ENCODE data around the gene OR8B4. TPM values are rescaled to one million over a fixed set of nuclear protein-coding genes. Genes with fewer than 3 reads are reported as not detected.

The OR8B4 gene
- total RNA-seq, 2 experiments from 2014 or later = not detected

DNA sequence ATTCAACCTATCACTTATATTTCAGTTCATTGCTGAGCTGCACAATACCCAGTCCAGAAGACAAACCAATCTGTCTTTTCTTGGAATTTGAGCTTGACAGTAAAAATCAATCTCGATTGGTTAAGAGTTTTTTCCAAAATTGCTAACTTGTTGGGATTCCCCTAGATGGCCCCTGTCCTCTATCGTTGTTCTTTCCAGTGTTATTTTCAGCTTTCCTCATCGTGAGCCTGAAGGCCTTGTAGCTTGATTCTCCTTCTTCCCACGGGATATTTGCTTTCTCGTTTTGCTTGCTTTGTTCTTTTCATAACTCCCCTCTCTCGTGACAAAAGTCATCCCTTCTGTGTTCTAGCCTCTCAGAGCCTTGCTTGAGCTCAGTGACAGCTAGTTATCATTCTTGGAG, 17.8 kb upstream of the OR8B4 start:
- intact Hi-C loops (cut with micrococcal nuclease; ENCODE audit: unreplicated experiment) = no loop called here
- H3K36me3 ChIP-seq (ENCODE audit: insufficient read depth, low read length) = no peaks in the 10 kb centered on the region
- no peak overlapping the region for H3K4me3 ChIP-seq (ENCODE audit: low read depth, low read length, poor library complexity, severe bottlenecking)
- ChIA-PET CTCF (ENCODE audit: unreplicated experiment) (no interaction called here), POLR2A (no interaction called here)
- DNase-seq (ENCODE audit: low spot score) = no peak
- H3K9me3 ChIP-seq (ENCODE audit: low read length) = no peaks in the 10 kb centered on the region
- no peaks in the 10 kb centered on the region for H3K4me1 ChIP-seq (ENCODE audit: insufficient read depth, low read length, poor library complexity, severe bottlenecking)
- H3K79me2 ChIP-seq (ENCODE audit: insufficient read depth, low read depth, low read length) = no peaks in the 10 kb centered on the region
- BruUV-seq (replicated peaks) = no TSS peak
- TF ChIP-seq, protein P1, sequence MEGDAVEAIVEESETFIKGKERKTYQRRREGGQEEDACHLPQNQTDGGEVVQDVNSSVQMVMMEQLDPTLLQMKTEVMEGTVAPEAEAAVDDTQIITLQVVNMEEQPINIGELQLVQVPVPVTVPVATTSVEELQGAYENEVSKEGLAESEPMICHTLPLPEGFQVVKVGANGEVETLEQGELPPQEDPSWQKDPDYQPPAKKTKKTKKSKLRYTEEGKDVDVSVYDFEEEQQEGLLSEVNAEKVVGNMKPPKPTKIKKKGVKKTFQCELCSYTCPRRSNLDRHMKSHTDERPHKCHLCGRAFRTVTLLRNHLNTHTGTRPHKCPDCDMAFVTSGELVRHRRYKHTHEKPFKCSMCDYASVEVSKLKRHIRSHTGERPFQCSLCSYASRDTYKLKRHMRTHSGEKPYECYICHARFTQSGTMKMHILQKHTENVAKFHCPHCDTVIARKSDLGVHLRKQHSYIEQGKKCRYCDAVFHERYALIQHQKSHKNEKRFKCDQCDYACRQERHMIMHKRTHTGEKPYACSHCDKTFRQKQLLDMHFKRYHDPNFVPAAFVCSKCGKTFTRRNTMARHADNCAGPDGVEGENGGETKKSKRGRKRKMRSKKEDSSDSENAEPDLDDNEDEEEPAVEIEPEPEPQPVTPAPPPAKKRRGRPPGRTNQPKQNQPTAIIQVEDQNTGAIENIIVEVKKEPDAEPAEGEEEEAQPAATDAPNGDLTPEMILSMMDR (conservative IDR thresholded peaks at IDR 0.05; ENCODE audit: low read length) = no peak
- no peak for TF ChIP-seq EZH2phosphoT487 (IDR thresholded peaks at IDR 0.05; ENCODE audit: borderline replicate concordance, low read depth, low read length)
- H2AFZ ChIP-seq (ENCODE audit: low read length) = no peak overlapping the region
- no peak overlapping the region for H3K4me2 ChIP-seq (ENCODE audit: low read length)
- no peaks in the 10 kb centered on the region for H3K9me2 ChIP-seq (ENCODE audit: insufficient read depth, low read length)
- H4K20me1 ChIP-seq (ENCODE audit: insufficient read depth, low read length) = no peaks in the 10 kb centered on the region
- H3K27ac ChIP-seq (ENCODE audit: low read depth, low read length, poor library complexity, severe bottlenecking) = no peak overlapping the region

DNA sequence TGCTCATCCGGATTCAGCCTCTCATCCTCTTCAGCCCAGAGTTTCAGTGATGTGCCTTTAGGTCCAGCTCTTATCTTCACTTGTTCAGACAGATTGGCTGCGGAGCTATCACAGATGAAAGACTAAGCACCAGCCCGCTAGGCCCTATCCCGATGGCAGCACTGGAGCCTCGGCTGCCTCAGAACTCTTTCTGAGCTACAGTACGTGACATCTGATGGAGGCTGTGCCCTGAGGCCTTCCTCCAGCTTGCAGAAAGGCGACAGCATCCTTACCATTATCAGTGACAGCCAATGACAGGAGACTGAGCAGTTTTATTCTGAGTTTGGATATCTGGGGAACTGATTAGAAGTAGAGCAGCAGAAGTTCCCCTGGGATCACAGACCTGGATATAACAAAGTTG, 16.8 kb upstream of the OR8B4 start:
- no peak for TF ChIP-seq EZH2phosphoT487 (IDR thresholded peaks at IDR 0.05; ENCODE audit: borderline replicate concordance, low read depth, low read length)
- TF ChIP-seq, protein P1 (conservative IDR thresholded peaks at IDR 0.05; ENCODE audit: low read length) = no peak
- Histone ChIP-seq H3K9me3 (ENCODE audit: low read length) (no peaks in the 10 kb centered on the region), H3K27ac (ENCODE audit: low read depth, low read length, poor library complexity, severe bottlenecking) (no peak overlapping the region), H3K36me3 (ENCODE audit: insufficient read depth, low read length) (no peaks in the 10 kb centered on the region), H3K9me2 (ENCODE audit: insufficient read depth, low read length) (no peaks in the 10 kb centered on the region), H2AFZ (ENCODE audit: low read length) (no peak overlapping the region), H3K4me1 (ENCODE audit: insufficient read depth, low read length, poor library complexity, severe bottlenecking) (no peaks in the 10 kb centered on the region), H3K4me3 (ENCODE audit: low read depth, low read length, poor library complexity, severe bottlenecking) (no peak overlapping the region), H3K79me2 (ENCODE audit: insufficient read depth, low read depth, low read length) (no peaks in the 10 kb centered on the region), H3K4me2 (ENCODE audit: low read length) (no peak overlapping the region), H4K20me1 (ENCODE audit: insufficient read depth, low read length) (no peaks in the 10 kb centered on the region)
- no TSS peak for BruUV-seq (replicated peaks)
- intact Hi-C loops (cut with micrococcal nuclease; ENCODE audit: unreplicated experiment) = no loop called here
- ChIA-PET POLR2A (interaction anchor here (0.6 to 1.6 kb wide), 3 partner anchors 9 to 32 kb away, joined by 3 to 4 read pairs (median 3); no protein-coding TSS in a partner anchor), CTCF (ENCODE audit: unreplicated experiment) (no interaction called here)
- no peak for DNase-seq (ENCODE audit: low spot score)

DNA sequence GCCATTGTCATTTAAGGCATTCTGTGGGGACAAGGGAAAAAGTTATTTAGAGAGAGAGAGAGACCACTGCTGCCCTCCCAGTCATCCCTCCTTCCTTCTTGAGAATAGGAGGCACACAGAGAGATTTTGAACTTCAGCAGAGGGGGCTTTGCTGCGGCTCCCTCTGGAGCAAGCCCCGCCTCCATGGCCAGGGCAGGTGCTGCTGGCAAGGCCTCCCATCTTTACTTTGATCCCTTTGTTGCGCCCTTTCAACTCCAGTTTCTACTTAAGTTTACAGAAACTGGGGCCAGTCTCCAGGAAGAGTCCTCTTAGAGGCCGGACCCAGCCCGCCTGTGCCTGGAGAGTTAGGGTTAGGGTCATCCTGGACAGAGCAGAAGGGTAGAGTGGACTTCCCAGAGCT, 16.4 kb upstream of the OR8B4 start:
- no peaks in the 10 kb centered on the region for H3K9me3 ChIP-seq (ENCODE audit: low read length)
- no peak overlapping the region for H3K27ac ChIP-seq (ENCODE audit: low read depth, low read length, poor library complexity, severe bottlenecking)
- no peak overlapping the region for H3K4me3 ChIP-seq (ENCODE audit: low read depth, low read length, poor library complexity, severe bottlenecking)
- intact Hi-C loops (cut with micrococcal nuclease; ENCODE audit: unreplicated experiment) = no loop called here
- DNase-seq (ENCODE audit: low spot score) = no peak
- no peaks in the 10 kb centered on the region for H4K20me1 ChIP-seq (ENCODE audit: insufficient read depth, low read length)
- no peak overlapping the region for H3K4me2 ChIP-seq (ENCODE audit: low read length)
- ChIA-PET POLR2A (interaction anchor here (0.8 to 1.6 kb wide), 2 partner anchors 9 to 31 kb away, joined by 3 to 4 read pairs; no protein-coding TSS in a partner anchor), CTCF (ENCODE audit: unreplicated experiment) (no interaction called here)
- no peaks in the 10 kb centered on the region for H3K9me2 ChIP-seq (ENCODE audit: insufficient read depth, low read length)
- no peak for TF ChIP-seq EZH2phosphoT487 (IDR thresholded peaks at IDR 0.05; ENCODE audit: borderline replicate concordance, low read depth, low read length)
- TF ChIP-seq, protein P1 (conservative IDR thresholded peaks at IDR 0.05; ENCODE audit: low read length) = no peak
- no peaks in the 10 kb centered on the region for H3K79me2 ChIP-seq (ENCODE audit: insufficient read depth, low read depth, low read length)
- H2AFZ ChIP-seq (ENCODE audit: low read length) = no peak overlapping the region
- no peaks in the 10 kb centered on the region for H3K4me1 ChIP-seq (ENCODE audit: insufficient read depth, low read length, poor library complexity, severe bottlenecking)
- BruUV-seq (replicated peaks) = no TSS peak
- H3K36me3 ChIP-seq (ENCODE audit: insufficient read depth, low read length) = no peaks in the 10 kb centered on the region
